T-helper 1 cell treated with Interleukin-12 subunit alpha and Interleukin-12 subunit beta and Interleukin-4 antibody, amounts not matched to agents 30 ng/mL and 1 ng/mL, for 36 hours (primary cell): Measurements from ENCODE around the gene UGT1A6. TPM values are rescaled to one million over a fixed set of nuclear protein-coding genes. Genes with fewer than 3 reads are reported as not detected.
"Not testable (repeated sequence)": the region's sequence is repeated elsewhere in the genome, so short reads cannot be mapped to it uniquely, and the experiment has no call there.

Experiments
- intact Hi-C: fragments of 100-400 bp; cut with micrococcal nuclease; formaldehyde crosslinking; loops from one replicate; pipeline ENCODE4 v1.15.1; 2024
- total RNA-seq: library from RNA; stranded (reverse); gene quantifications from 2 replicates; pipeline ENCODE4 v1.2.3, GENCODE V29; 2022

Gene UGT1A6
- total RNA-seq, 1 donor from 2014 or later: not detected

DNA sequence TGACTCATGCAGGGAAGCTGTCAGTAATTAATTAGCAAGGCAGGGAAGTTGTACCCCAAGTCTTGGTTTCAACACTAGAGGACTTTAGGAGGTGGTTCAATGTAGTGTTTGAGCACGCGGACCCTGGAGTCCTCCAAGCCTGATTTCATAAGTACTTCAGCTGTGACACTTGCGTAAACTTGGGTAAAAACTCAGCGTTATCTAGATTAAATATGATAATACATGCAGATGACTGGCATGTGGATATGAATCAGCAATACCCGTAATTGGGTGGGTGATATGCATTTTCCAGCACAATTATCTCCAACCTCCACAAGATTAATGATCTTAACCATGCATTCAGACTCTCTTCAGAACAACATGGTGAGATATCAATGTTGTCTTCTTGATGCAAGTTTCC is 5.8 kb upstream of the UGT1A6 start:
- intact Hi-C loops: no loop called here

DNA sequence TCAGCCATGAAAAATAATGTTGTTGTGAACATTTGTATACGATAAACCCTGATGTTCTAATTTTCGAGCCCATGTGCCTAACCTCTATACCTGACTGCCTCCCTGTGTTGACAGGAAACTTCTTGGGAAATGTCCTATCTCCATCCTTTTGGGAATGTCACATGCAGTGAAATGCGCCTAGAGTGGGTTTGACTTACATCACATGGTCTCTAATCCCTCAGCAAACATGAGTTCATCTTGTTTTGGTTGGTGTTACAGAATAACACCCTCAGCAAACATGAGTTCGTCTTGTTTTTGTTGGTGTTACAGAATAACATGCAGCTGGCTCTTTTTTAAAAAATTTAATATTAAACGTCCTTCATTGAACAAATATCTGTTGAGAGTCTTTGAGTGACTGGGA is 4.3 kb upstream of the UGT1A6 start:
- intact Hi-C loops: no loop called here

GRCh38 chr2:233689031-233689430 is 3.7 kb upstream of the UGT1A6 start:
- intact Hi-C loops: no loop called here

DNA sequence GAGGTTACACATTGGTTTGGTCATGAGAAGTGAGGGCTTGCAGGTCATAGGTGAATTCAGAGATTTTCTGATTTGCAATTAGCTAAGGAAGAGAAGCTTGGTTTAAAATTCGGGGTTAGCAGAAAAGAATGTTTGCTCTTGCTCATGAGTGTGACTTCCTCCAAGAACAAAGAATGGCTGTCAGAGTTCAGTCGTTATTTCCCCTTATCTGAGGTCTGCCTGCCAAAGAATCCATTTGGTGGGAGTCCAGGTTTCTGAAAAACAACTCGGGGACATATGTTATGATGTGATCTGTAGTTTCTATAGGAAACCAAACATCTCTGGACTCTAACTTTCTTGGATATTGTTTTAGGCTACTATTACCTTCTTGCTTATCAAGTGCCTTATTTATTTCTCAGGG is 3.2 kb upstream of the UGT1A6 start:
- intact Hi-C loops: no loop called here

GRCh38 chr2:233690444-233690843 is 2.2 kb upstream of the UGT1A6 start:
- intact Hi-C loops: no loop called here

DNA sequence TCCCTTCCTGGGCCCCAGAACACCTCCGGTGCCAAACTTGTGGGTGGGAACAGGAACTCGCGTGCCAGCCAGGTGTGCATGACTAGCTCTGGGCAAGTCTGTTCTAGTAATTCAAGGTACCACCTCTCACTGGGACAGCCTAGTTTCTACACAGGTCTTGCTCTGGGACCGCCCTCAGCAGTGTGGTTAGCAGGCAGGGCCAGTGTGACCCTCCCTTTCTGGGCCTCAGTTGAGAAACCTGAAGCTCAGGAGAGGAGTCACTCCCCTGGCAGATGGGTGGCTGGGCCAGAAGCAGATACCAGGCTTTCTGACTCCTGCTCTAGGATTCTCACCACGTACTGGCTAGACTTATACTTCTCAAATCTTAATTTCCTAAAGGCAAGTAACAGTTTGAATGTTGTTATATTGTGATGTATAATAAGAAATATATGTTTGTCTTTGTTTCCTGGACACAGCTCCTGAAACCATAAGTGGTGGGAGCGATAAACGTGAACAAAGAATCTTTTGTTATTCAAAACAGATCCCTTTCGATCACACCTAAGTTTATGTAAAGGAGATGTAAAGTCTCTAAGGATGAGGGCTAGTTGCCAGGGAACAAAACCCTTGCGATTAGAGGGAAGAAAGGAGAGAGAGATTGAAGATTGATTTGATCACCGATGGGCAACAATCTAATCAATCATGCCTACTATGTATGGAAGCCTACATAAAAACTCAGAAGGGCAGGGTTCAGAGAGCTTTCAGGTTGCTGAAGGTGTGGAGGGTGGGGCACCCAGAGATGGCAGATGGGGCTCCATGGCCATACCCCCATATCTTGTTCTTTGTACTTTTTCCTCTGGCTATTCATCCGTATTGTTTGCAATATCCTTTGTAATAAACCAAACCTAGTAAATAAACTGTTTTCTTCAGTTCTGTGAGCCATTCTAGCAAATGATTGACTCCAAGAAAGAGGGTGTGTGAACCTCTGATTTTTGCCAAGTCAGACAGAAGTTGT is 952 bp upstream of the UGT1A6 start:
- intact Hi-C loops: no loop called here

GRCh38 chr2:233693963-233694362 is 1.3 kb downstream of the UGT1A6 start:
- intact Hi-C loops: no loop called here

- intact Hi-C loops: no loop called here
These were observed 6.0 kb downstream of the UGT1A6 start for GRCh38 chr2:233698740-233699139.

GRCh38 chr2:233699424-233700027 is 6.8 kb downstream of the UGT1A6 start:
- intact Hi-C loops: no loop called here

DNA sequence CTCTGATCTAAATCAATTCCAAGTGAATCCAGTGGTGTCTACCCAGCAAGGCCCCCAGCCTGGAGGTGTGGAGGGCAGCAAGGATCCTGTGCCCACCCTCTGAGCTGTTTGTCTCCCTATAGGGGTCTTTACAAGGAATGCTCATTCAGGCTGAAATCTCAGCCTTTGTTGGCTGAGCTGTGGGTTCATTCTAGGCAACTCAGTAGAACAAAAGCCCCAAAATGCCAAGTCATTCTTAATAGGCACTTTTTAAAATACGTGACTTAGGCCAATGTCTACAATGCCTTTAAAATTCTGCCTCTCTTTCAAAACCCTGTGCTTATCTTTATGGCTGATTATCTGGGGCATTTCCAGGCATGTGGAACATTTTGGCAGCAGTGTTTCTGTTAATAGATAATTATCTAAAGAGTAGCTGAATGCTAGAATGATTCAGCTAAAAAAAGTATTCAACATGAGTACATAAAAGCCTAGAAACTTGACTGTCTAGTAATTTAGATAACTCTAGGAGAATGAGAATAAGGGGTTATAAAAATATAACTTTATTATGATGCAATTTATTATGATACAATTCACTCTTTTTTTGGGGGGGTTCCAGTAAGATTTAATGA is 7.4 kb downstream of the UGT1A6 start:
- intact Hi-C loops: no loop called here

DNA sequence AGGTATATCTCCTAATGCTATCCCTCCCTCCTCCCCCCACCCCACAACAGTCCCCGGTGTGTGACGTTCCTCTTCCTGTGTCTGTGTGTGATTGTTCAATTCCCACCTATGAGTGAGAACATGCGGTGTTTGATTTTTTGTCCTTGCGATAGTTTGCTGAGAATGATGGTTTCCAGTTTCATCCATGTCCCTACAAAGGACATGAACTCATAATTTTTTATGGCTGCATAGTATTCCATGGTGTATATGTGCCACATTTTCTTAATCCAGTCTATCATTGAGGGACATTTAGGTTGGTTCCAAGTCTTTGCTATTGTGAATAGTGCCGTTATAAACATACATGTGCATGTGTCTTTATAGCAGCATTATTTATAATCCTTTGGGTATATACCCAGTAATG is 8.2 kb downstream of the UGT1A6 start:
- intact Hi-C loops: not testable (repeated sequence)

GRCh38 chr2:233702238-233702637 is 9.5 kb downstream of the UGT1A6 start:
- intact Hi-C loops: no loop called here

DNA sequence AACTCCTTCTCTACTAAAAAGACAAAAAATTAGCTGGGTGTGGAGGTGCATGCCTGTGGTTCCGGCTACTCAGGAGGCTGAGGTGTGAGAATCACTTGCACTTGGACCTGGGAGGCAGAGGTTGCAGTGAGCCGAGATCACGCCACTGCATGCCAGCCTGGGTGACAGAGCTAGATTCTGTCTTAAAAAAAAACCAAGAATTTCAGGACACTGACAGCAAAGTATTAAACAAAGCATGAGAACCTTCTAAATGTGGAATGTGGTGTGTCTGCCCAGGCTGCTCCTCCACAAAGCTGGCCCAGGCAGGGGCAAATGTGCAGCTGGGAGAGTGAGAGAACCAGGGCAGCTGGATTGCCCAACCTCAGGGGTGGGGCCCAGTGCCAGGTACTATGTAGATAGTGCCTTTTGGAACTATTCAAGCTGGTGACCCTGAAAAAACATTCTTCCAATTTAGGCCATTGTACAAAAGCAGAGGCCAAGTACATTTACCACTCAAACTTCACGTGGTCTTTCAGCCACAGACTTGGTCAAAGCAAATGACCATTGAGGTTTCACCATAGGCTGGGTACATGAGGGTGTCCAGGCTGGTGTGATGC is 13.3 kb downstream of the UGT1A6 start:
- intact Hi-C loops: no loop called here

DNA sequence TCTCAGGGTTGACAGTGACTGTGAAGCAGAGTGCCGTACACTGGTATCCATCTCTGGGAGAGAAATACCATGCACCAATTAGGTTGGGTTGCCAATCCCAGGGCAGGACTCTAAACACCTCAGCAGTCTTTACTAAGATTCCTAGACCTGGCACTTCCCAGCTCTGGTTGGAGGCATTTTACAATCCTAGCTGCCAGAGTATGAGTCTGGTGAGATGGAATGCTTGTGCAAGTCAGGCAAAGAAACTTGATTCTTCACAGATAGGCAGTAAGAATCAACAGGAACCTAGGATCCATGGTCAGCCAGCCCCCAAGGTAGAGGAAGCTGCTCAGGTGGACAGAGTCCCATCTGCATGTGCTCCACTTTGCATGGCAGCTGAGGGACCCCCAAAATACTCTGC is 14.0 kb downstream of the UGT1A6 start:
- intact Hi-C loops: no loop called here

DNA sequence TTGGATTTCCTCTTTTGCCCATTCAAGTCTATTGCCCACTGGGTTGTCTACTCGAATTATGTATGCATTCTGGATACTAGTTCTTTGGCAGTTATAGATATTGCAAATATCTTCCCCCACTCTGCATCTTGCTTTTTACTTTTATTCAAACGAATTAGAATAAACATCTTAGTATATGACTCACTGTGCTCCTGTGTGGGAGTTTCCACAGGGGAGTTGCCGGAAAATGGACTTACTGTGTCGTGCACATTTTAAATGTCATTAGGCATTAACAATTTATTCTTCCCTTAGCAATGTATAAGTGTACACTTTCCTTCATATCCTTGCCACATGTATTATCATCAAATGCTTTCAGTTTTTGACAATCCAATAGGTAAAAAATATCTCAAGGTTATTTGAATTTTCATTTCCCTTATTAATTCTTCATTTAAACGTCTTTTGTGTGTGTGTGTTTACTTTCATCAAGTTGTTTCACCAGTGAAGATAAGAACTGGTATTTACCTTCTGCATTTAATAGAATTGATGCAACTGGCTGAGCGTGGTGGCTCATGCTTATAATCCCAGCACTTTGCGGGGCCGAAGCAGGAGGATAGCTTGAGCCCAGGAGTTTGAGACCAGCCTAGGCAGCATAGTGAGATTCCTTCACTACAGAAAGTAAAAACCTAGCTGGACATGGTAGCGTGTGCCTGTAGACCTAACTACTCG is 15.4 kb downstream of the UGT1A6 start:
- intact Hi-C loops: no loop called here

DNA sequence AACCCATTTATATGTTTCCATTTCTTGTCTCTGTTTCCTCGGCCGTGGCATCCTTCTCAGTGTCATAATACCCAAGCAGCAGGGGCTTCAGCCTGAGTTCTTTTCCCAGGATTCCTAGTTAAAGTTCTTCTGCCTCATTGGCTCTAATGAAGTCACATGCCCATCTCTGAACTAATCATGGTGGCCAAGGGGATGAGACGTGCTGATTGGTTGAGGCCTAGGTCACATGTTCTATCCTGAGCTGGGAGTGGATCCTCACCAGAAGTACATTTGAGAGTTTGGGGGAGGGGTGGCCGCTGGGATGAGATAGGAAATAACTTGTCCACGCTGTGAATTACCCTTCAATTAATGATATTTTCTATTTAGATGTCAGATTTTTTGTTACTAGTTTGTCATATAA is 16.3 kb downstream of the UGT1A6 start:
- intact Hi-C loops: no loop called here

DNA sequence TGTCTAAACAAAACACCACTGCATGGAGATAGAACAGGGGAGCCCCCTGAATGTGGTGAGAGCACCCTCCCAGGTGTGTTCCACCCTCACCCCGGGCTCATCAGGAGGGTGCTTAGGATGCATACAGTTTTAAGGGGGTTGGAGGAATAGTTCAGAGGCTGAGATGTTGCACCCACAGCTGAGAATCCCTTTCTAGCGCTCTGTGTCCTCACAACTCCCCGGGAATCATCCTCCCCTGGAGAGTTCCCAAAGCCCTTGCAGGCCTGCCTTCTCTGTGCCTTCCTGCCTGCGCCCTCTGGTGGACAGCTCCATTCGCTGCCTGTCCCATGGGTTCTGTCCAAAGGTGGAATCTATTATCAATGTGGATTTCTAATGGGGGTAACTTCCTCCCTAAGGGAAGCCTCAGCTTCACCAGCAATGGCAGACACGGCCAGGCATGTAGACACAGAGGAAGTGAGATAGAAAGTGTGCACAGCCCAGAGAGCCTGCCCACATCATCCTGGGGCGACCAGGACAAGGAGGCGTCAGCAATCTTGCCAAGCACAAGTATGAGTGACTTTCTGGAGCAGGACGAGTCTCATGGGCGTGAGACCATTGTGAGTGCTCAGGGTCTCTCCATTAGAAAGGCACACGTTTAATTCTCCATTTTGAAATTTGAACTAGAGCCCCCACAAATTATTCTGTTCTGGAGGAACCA is 18.8 kb downstream of the UGT1A6 start:
- intact Hi-C loops: loop anchor here (1.0 to 2.0 kb wide), 2 partner anchors 269 to 307 kb away; no protein-coding TSS in a partner anchor

DNA sequence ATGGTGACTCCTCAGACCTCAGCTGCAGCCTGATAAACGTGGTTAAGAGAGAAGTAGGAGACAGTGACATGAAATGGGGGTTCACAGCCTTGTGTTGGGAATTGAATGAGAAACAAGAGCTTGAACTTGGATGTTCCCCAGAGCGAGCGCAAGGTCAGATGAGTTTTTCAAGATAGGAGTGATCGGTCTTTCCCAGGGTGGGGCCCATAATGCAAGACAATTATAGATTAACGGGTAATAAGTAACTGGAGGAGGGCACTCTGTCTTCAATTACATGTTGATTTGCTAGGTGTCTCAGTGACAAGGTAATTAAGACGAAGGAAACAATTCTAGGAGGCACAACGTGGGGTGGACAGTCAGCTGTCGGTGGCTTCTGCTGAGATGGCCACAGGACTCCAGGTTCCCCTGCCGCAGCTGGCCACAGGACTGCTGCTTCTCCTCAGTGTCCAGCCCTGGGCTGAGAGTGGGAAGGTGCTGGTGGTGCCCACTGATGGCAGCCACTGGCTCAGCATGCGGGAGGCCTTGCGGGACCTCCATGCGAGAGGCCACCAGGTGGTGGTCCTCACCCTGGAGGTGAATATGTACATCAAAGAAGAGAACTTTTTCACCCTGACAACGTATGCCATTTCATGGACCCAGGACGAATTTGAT is 20.0 kb downstream of the UGT1A6 start, which contains the start of gene UGT1A5:
TSS of gene UGT1A5 (plus strand) at position 297 of the 651 bp plus-strand sequence. CDS start at position 382, 85 bp downstream.
- intact Hi-C loops: no loop called here

- intact Hi-C loops: no loop called here
These were observed 20.5 kb downstream of the UGT1A6 start for GRCh38 chr2:233713262-233713615.

DNA sequence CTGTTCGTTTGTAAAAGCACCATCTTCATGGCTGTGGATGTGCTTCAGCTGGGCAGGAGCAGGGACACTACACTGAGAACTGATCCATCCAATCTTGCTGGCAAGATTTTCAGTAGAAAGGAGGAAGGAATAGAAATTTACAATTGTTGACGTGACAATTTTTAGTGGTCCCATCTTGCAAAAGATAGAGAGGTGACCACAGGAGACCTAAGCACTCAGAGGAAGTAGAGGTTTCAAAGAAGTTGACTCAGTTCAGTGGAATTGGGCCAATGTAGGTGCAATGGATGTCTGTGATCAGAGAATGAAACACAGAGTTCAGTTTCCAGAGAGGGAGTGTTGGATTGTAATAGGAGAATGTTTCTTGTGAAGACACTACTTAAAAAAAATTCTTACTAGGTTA is 21.4 kb downstream of the UGT1A6 start:
- intact Hi-C loops: no loop called here
